GM21526 (cell line): ENCODE measurements around the gene PDE11A.
A peak's percentile ranks its signal among the peaks of the same experiment; 100 is the strongest.

ENCODE experiments used
- ATAC-seq: cut with Tn5 transposase; IDR thresholded peaks from one replicate; pipeline ENCODE4 v1.9.1; 2021; ENCODE audit warnings: moderate library complexity; ENCODE audit not compliant: unreplicated experiment, low FRiP score

PDE11A gene

GRCh38 chr2:177646241-177646640 is 426.3 kb downstream of the PDE11A start:
- ATAC-seq: no peak

DNA sequence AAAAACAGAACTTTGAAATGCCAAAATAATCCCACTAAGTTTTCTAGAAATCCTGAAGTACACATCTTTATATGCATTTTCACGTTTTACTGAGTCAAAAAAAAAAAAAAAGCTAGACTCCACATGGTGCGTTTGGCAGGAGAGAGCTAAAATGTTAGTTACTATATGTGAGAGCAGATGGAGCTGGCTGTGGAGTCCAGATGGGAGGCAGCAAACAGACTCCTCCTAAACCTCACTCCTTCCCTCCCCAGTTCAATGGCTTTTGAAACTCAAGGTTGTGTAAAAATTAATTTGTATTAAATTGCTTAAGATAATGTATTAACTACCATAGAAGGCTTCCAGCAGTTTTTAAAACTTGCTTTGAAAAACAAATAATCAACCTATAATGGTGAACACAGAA is 431.2 kb downstream of the PDE11A start:
- ATAC-seq: no peak

- ATAC-seq: no peak
Measured at GRCh38 chr2:177640423-177640822, 432.2 kb downstream of the PDE11A start.

DNA sequence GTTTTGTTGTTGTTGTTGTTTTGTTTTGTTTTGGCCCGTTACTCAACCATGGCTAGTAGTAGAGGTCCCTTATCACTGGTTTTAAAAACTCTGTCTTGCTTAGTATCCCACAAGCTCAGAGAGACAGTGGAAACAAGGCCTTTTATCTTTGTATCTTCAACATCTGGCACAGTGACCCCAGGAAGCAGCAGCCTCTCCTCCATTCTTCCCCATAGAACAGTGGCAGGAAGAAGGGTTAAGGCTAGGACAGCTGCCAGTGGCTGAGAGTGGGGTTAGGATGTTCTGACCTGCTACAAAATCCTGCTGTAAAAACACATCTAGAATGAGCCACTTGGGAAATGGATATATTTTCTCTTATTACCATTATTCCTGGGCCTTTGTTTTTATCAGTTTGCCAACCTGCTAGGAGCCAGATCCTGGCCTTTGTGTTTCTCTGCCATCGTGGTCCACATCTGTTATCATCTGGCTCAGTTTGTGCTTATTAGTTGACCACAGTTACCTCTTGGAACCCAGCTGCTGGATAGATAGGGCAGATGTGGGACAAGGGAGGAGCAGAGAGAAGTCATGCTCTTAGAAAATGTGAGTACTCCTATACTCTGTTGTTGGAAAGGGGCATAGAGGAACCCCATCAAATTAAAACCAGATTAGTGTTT is 433.2 kb downstream of the PDE11A start:
- no peak for ATAC-seq

DNA sequence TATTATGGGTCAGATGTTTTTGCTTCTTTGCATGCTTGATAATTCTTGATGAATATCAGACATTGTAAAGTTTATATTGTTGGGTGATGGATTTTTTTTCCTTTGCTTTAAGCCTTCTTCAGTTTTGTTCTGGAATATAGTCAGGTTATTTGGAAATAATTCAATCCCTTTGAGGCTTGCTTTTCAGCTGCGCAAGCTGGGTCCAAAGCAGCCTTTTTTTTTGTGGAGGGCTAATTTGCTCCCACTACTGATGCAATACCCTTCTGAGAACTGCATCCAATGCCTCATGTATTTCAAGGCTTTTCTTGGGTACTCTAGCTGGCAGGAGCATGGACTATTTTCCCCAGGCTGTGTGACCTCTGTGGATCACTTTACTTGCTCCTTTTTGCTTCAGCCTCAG is 434.1 kb downstream of the PDE11A start:
- ATAC-seq: no peak

DNA sequence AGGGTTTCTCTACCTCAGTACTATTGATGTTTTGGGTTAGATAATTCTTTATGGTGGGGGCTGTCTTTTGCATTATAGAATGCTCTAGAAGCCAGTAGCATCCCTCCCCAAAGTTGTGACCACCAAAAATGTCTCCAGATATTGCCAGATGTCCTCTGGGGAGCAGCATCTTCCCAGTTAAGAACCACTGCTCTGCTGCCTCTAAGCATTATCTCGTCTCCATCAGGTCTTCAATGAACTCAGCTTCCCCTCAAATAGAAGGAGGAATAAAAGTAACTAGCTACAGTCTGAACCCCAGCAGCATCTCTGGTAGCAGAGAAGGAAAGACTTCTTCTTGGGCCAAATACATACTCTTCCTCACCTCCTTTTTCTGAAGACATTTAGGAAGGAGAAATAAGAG is 435.9 kb downstream of the PDE11A start:
- ATAC-seq: no peak

- no peak for ATAC-seq
Measured at GRCh38 chr2:177635696-177636095, 436.9 kb downstream of the PDE11A start.

DNA sequence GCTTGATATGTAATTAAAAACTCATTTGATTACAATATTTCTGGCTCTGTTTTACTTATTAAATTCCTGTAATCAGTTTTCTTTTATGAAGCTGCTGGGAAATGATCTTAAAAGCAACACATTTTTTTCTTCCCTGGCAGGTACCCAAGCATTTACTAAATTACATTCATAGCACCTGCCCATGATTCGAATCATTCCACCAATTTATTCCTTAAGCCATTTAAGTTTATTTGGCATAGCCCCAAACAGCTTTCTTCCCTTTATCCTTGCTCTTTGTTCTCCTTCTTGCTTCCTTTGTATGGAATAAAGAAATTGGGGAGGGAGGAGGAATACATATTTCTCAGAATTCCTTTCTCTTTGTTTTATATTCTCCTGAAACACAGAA is 438.7 kb downstream of the PDE11A start:
- no peak for ATAC-seq

DNA sequence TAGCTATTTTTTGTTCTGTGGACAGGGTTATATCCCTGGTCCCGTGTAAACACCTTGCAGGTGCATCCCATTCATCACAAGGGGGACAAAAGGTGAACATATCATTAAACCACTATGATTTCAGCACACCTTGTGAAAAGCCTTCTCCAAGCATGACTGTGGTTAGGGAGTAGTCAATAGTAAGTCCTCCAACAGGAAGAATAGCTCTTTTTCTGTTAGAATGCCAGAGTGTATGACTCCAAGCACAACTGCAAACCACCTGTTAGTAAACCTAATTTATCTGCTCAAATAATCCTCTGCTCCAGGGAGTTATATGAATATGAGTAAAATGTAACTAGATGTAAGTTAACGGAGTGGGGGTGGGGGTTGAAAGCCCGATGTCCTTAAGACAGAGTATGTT is 439.5 kb downstream of the PDE11A start:
- no peak for ATAC-seq

- no peak for ATAC-seq
Measured at GRCh38 chr2:177631680-177632079, 440.9 kb downstream of the PDE11A start.

GRCh38 chr2:177629357-177630024 is 443.1 kb downstream of the PDE11A start:
- no peak for ATAC-seq

- no peak for ATAC-seq
Measured at GRCh38 chr2:177628831-177629230, 443.7 kb downstream of the PDE11A start.

- no peak for ATAC-seq
Measured at GRCh38 chr2:177625744-177626650, 446.6 kb downstream of the PDE11A start.

DNA sequence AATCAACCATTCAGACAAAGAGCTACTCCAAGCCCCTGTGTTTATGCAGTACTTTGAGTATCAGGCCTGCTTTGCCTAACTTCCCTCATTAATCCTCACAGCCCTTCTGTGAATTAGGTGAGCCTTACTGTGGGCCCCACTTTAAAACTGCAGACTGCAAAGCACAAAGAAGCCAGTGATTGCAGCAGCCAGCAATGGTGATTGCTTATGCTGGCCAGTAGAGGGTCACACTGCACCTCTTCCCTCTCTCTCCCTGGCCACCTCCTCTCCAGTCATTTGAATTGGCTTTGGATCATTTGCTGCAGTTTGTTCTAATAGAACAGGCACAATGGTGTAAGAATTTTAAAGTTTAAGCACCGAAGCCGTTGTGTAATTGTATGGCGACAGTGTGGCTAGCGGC is 450.1 kb downstream of the PDE11A start:
- no peak for ATAC-seq

- no peak for ATAC-seq
Measured at GRCh38 chr2:177619986-177620385, 452.6 kb downstream of the PDE11A start.

DNA sequence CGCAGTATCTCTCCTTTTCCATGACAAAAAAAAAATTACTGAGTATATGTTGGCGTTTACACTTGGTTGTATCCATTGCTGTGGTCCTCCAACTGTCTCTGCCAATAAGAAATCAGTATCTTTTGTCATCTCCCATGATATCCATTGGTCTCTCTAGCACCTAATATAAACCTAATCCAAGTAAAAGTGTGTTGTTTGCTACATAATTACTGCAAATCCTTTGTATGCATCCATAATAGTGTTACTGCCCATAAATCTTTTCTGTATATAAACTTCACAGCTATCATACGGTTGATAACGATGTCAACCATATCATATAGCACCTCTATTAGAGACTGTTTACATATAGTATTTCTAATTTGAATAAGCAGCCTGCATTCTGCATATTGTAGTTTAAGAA is 453.1 kb downstream of the PDE11A start:
- no peak for ATAC-seq

DNA sequence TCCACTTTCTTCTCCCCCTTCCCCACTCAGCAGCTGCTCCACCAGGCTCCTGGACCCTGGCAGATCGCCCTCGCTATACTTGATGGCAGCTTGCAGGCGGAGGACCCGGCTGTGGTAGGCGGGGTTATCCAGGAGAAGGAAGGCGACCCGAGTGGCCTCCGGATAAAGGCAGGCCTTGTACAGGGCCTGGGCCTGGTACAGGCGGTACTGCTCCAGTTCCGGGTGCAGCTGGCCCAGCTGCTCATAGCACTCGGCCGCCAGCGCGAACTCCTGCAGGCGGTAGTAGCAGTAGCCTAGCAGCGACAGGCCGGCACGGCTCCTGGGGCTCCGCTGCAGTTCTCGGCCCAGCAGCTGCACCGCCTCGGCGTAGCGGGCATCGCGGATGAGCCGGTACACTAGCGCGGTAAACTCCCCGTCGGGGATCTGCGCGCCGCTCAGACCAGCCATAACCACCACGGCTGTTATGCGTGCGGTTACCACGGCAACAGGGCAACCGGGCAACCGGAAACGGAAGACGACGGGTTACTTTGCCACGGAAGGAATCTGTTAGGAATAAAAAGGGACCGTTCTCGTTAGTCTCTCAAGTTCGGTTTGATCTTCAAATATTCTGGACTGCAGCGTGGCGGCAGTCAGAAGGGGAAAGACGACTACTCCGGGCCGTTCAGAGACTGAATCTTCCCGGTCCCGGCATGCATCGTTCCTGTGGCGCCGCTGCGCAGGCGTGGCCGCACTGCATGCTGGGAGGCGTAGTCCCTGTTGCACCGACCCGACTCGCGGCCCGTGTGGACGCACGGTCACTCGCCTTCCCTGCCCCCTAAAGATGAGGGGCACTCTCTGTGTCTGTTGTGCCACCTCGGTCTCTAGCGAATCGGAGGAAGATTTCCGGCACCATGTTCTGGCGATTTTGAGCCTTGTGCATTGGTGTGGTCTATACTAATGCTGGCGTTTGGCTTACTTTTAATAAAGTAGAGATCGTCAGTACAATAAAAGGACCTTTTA is 454.0 kb downstream of the PDE11A start:
- peak; percentile 95 for ATAC-seq

DNA sequence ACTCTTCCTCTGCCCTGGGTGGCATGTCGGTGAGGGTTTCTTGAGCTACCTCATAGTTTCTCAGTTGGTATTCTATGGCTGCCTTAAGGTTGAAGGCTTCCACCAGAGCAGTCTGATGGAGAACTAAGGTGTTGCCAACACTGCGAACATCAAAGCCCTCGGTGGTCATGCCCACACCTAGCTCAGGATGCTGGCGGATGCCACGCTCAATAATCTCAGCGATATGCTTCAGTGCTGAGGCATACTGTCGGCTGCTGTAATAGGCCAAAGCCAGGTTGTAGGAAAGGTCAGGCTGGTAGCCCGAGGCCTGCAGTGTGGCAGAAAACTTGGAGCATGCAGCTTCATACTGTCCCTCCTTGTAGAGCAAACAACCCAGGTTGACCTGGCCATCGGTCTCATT is 454.7 kb downstream of the PDE11A start:
- ATAC-seq: no peak

- no peak for ATAC-seq
Measured at GRCh38 chr2:177616731-177617130, 455.8 kb downstream of the PDE11A start.

DNA sequence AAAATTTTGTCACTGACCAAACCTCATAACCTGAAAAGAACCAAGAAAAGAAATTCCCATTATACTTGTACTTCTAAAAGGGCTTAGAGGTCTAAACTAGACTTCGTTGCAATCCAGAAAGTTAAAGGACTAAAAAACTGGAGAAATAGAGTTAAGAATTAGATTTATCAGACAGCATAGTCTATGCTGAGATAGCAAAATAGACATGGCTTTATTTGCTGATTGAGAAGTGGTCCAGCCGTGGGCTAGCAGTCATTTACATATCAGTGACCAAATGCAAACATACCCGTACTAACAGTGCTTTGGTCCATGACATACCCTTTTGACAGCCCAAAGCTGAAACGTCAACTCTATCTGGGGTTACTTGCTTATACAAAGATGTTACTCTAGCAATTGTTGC is 456.5 kb downstream of the PDE11A start:
- ATAC-seq: no peak
